A549 (cell line): ENCODE measurements around the gene NTM.

Experiments used
- BHLHE40 ChIP-seq: IDR thresholded peaks from 2 replicates; pipeline ENCODE4 v1.6.1; 2012; ENCODE audit warnings: low read depth, low read length, inconsistent platforms
- CEBPB ChIP-seq, 2 experiments: fragments of >200 bp in 1 of 2; sonication (Bioruptor Twin) in 1 of 2; formaldehyde crosslinking in 1 of 2; IDR thresholded peaks; 2 replicates each; pipeline ENCODE4 v1.6.1; 2012 to 2016
- CHD2 ChIP-seq: fragments of 150-350 bp; IDR thresholded peaks from 2 replicates; pipeline ENCODE4 v1.6.1; 2014; ENCODE audit warnings: low read length; ENCODE audit not compliant: partially characterized antibody
- CHD4 ChIP-seq: fragments of 200-600 bp; sonication (generic); IDR thresholded peaks from 2 replicates; pipeline ENCODE4 v1.6.1; 2016; ENCODE audit warnings: antibody characterized with exemption, mild to moderate bottlenecking, borderline replicate concordance
- JUN ChIP-seq, 2 experiments: fragments of >200 bp; sonication (Bioruptor Twin); formaldehyde crosslinking; IDR thresholded peaks; 2 replicates in 1 of 2; 3 replicates in 1 of 2; pipeline ENCODE4 v1.6.1; 2016 to 2017
- MAFK ChIP-seq: fragments of 450-650 bp; IDR thresholded peaks from 2 replicates; pipeline ENCODE4 v1.6.1; 2014; ENCODE audit not compliant: partially characterized antibody
- MYC ChIP-seq: IDR thresholded peaks from 2 replicates; pipeline ENCODE4 v1.6.1; 2012; ENCODE audit warnings: mild to moderate bottlenecking, inconsistent platforms, low read length, improper control_type of control experiment, borderline replicate concordance
- POLR2A ChIP-seq: IDR thresholded peaks from 2 replicates; pipeline ENCODE4 v1.6.1; 2012; ENCODE audit warnings: mild to moderate bottlenecking, low read length
- RAD21 ChIP-seq, 2 experiments: fragments of >200 bp in 1 of 2; sonication (Bioruptor Twin) in 1 of 2; formaldehyde crosslinking in 1 of 2; IDR thresholded peaks in 1 of 2; conservative IDR thresholded peaks in 1 of 2; 2 replicates in 1 of 2; 3 replicates in 1 of 2; pipeline ENCODE4 v1.6.1; 2012 to 2018; ENCODE audit warnings: inconsistent platforms in 1 of 2
- RCOR1 ChIP-seq: fragments of 150-350 bp; IDR thresholded peaks from 2 replicates; pipeline ENCODE4 v1.6.1; 2014; ENCODE audit warnings: antibody characterized with exemption, low read length, low read depth
- RNF2 ChIP-seq: fragments of 200-600 bp; sonication (generic); IDR thresholded peaks from 2 replicates; pipeline ENCODE4 v1.6.1; 2016; ENCODE audit warnings: low read depth, mild to moderate bottlenecking, antibody characterized with exemption, moderate library complexity, borderline replicate concordance
- TF ChIP-seq, protein P1 (sequence below): fragments of >200 bp; sonication (Bioruptor Twin); formaldehyde crosslinking; IDR thresholded peaks from 3 replicates; pipeline ENCODE4 v1.5.1; 2016
- TF ChIP-seq, protein P2 (sequence below): IDR thresholded peaks from 2 replicates; pipeline ENCODE4 v1.6.1; 2012; ENCODE audit warnings: low read depth, borderline replicate concordance

DNA sequence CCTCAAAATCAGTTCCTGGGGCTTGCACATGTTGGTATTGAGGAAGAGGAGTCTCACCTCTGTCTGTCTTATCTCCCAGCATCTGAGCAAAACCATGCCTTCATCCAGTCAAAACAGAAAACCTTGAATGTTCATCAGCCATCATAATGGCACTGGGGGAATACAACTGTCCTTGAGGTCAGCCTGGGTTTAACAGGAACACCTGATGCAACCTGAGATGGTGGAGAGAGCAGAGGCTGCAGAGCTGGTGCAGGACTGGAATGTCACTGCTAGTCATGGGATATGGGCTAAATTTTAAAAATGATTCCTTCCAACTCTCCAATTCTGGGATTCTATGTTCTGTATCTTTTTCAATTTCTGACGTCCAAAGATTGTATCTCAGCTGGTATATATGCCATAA is 931.0 kb downstream of the NTM start:
- no peak for TF ChIP-seq JUN (IDR thresholded peaks at IDR 0.05)
- TF ChIP-seq, protein P1, sequence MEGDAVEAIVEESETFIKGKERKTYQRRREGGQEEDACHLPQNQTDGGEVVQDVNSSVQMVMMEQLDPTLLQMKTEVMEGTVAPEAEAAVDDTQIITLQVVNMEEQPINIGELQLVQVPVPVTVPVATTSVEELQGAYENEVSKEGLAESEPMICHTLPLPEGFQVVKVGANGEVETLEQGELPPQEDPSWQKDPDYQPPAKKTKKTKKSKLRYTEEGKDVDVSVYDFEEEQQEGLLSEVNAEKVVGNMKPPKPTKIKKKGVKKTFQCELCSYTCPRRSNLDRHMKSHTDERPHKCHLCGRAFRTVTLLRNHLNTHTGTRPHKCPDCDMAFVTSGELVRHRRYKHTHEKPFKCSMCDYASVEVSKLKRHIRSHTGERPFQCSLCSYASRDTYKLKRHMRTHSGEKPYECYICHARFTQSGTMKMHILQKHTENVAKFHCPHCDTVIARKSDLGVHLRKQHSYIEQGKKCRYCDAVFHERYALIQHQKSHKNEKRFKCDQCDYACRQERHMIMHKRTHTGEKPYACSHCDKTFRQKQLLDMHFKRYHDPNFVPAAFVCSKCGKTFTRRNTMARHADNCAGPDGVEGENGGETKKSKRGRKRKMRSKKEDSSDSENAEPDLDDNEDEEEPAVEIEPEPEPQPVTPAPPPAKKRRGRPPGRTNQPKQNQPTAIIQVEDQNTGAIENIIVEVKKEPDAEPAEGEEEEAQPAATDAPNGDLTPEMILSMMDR: no peak
- no peak for TF ChIP-seq CHD4
- no peak for TF ChIP-seq POLR2A
- TF ChIP-seq CHD2: no peak
- no peak for TF ChIP-seq RAD21 (conservative IDR thresholded peaks at IDR 0.05 in 1 of 2, IDR thresholded peaks at IDR 0.05 in 1 of 2)
- no peak for TF ChIP-seq MYC
- TF ChIP-seq MAFK: no peak
- TF ChIP-seq BHLHE40: no peak
- TF ChIP-seq RCOR1: no peak
- TF ChIP-seq, protein P2, sequence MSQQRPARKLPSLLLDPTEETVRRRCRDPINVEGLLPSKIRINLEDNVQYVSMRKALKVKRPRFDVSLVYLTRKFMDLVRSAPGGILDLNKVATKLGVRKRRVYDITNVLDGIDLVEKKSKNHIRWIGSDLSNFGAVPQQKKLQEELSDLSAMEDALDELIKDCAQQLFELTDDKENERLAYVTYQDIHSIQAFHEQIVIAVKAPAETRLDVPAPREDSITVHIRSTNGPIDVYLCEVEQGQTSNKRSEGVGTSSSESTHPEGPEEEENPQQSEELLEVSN: no peak
- TF ChIP-seq CEBPB (IDR thresholded peaks at IDR 0.05): no peak
- TF ChIP-seq RNF2: no peak
